ENCODE results near the gene RSPRY1. TPM values are rescaled to one million over a fixed set of nuclear protein-coding genes. Genes with fewer than 3 reads are reported as not detected.

Gene RSPRY1
- total RNA-seq, 4 donors from 2014 or later: 20.4 to 28.5 (median 24.6) TPM

- no peak overlapping the region for H3K4me3 ChIP-seq
- H3K4me1 ChIP-seq: no peaks in the 10 kb centered on the region
- 74 to 76% methylated on average over 3 of the region's 3 CpGs for WGBS, 2 donors
- no peak overlapping the region for H3K27ac ChIP-seq
- no peak for DNase-seq (ENCODE audit: low spot score in 2 of 2)
- H3K36me3 ChIP-seq: peaks cover 3 to 100% (median 13%) of the 10 kb centered on the region in 3 donors
- H3K27me3 ChIP-seq: no peaks in the 10 kb centered on the region
- TF ChIP-seq EP300 (IDR thresholded peaks at IDR 0.05) (no peak), CTCF (IDR thresholded peaks at IDR 0.05) (no peak), POLR2A (IDR thresholded peaks at IDR 0.05) (no peak)
- no peaks in the 10 kb centered on the region for H3K9me3 ChIP-seq
These were observed 45.8 kb downstream of the RSPRY1 start for GRCh38 chr16:57231821-57232350.

GRCh38 chr16:57233944-57234706 lies 48.0 kb downstream of the RSPRY1 start:
- H3K36me3 ChIP-seq: peaks cover 3 to 91% (median 13%) of the 10 kb centered on the region in 3 donors

GRCh38 chr16:57234707-57235092 lies 48.6 kb downstream of the RSPRY1 start:
- H3K4me1 ChIP-seq: no peaks in the 10 kb centered on the region
- H3K4me3 ChIP-seq: no peak overlapping the region
- H3K9me3 ChIP-seq: no peaks in the 10 kb centered on the region
- no peaks in the 10 kb centered on the region for H3K27me3 ChIP-seq
- peaks cover 3 to 88% (median 13%) of the 10 kb centered on the region in 3 donors for H3K36me3 ChIP-seq
- no peak for TF ChIP-seq POLR2A (IDR thresholded peaks at IDR 0.05)
- TF ChIP-seq EP300 (IDR thresholded peaks at IDR 0.05): no peak
- TF ChIP-seq CTCF (IDR thresholded peaks at IDR 0.05): no peak
- no peak overlapping the region for H3K27ac ChIP-seq
- DNase-seq (ENCODE audit: low spot score in 2 of 2): no peak

More at GRCh38 chr16:57233944-57234706, 48.0 kb downstream of the RSPRY1 start:
- DNase-seq (ENCODE audit: low spot score in 2 of 2): no peak
- no peak overlapping the region for H3K4me3 ChIP-seq
- no peak overlapping the region for H3K27ac ChIP-seq
- no peaks in the 10 kb centered on the region for H3K27me3 ChIP-seq
- no peak for TF ChIP-seq POLR2A (IDR thresholded peaks at IDR 0.05)
- TF ChIP-seq EP300 (IDR thresholded peaks at IDR 0.05): no peak
- H3K9me3 ChIP-seq: no peaks in the 10 kb centered on the region
- no peaks in the 10 kb centered on the region for H3K4me1 ChIP-seq
- WGBS, 2 donors: 90 to 94% methylated on average over 9 of the region's 9 CpGs

- H3K4me3 ChIP-seq: no peak overlapping the region
- WGBS, 2 donors: 77 to 88% methylated on average over 8 of the region's 8 CpGs
- no peaks in the 10 kb centered on the region for H3K4me1 ChIP-seq
- peaks cover 3 to 81% (median 13%) of the 10 kb centered on the region in 3 donors for H3K36me3 ChIP-seq
- no peak for DNase-seq (ENCODE audit: low spot score in 2 of 2)
- no peak overlapping the region for H3K27ac ChIP-seq
- H3K27me3 ChIP-seq: no peaks in the 10 kb centered on the region
- H3K9me3 ChIP-seq: no peaks in the 10 kb centered on the region
- no peak for TF ChIP-seq EP300 (IDR thresholded peaks at IDR 0.05)
- no peak for TF ChIP-seq POLR2A (IDR thresholded peaks at IDR 0.05)
- TF ChIP-seq CTCF (IDR thresholded peaks at IDR 0.05): no peak
These were observed 49.2 kb downstream of the RSPRY1 start for GRCh38 chr16:57235128-57236021.

- Histone ChIP-seq H3K27me3 (no peaks in the 10 kb centered on the region), H3K27ac (no peak overlapping the region), H3K4me1 (no peaks in the 10 kb centered on the region), H3K36me3 (peaks cover 3 to 75% (median 12%) of the 10 kb centered on the region in 3 donors), H3K9me3 (no peaks in the 10 kb centered on the region), H3K4me3 (no peak overlapping the region)
- DNase-seq (ENCODE audit: low spot score in 2 of 2): no peak
- TF ChIP-seq CTCF (IDR thresholded peaks at IDR 0.05) (no peak), POLR2A (IDR thresholded peaks at IDR 0.05) (no peak), EP300 (IDR thresholded peaks at IDR 0.05) (no peak)
These were observed 49.9 kb downstream of the RSPRY1 start for GRCh38 chr16:57236022-57236350.

All from tibial nerve (tissue), 4 donors.